ENCODE data around the gene LY6G6F.

LY6G6F gene

GRCh38 chr6:31706599-31706998 is at the start of gene LY6G6F:
Gene LY6G6F (plus strand): TSS chr6:31706866. CDS start chr6:31706907, 41 bp downstream.
- no peak for DNase-seq

DNA sequence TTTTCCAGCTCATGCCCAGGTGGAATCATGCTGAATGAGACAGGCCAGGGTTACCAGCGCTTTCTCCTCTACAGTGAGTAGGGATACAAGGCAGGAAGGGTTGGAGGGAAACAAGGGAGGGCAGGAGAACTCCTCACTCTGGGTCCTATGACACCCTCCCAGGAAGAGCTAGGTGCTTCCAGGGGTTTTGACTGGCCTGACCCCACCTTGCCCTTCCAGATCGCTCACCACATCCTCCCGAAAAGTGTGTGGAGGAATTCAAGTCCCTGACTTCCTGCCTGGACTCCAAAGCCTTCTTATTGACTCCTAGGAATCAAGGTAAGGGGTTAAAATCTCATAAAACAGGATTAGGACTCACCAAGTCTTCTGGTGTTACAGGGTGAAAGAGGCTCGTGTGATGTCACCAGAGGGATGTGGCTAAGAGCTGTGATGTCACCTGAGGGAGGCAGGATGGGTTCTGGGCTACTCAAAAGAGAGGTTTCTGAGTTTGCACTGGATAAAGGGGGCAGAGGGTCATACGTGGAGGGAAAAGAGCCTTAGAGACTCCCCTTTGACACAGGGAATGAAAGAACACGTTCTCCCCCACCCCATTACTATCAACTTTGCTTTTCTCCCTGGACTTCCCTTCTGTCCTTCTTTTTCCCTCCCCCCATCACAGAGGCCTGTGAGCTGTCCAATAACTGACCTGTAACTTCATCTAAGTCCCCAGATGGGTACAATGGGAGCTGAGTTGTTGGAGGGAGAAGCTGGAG is 49.1 kb upstream of the LY6G6F start:
- DNase-seq: no peak

DNA sequence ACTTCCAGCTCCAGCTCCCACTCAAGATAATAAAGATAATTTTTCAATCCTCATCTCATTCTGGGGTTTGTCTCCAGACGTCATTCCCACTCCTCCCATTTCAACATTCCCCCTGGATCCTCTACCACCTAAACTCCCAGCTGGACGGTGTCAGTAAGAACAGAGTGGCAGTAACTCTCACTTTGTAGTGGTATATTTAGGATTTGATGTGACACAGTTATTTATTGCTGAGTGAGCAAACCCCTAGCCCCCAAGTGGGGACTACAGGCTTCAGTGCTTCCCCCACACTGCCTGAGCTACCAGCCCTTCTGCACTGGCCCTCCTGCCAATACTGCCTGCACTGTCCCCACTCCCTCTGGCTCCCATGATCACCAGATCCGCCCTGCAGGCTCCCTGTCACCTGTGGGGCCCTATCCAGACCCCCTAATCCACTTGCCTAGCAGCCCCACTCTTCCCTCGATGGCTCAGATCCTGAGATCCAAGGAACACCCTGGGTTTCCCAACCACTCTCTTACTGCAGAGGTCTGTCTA is 48.4 kb upstream of the LY6G6F start:
- no peak for DNase-seq

DNA sequence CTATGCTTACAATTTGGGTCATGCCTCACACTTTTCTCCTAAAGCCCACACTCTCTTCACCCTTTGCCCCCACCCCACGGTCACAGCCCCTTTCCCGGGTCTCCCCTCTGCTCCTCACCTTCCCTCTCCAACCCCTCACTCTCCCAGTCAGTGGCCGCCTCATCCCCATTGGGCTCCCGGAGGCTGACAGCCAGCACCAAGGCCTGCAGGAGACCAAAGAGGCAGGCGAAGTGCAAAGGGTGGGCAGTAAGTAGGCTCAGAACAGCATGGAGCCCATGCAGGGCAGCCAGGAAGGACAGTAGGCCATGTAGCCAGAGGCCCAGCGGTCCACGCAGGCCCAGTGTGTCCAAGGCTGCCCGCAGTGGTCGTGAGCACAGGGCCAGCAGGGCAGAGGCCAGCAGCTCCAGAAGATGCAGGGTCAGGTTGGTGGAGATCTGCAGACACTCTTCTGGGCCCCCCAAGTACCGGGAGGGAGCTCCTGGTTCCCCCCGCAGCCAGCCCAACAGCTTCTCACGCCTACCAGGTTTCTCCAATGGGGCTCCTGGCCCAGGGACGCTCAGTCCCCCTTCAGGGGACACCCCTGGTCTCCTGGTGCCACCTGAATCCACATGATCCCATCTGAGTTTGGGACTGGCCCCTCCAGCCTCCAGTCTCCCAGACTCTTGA is 47.5 kb upstream of the LY6G6F start:
- no peak for DNase-seq

- DNase-seq: no peak
These were observed 46.9 kb upstream of the LY6G6F start for GRCh38 chr6:31659649-31660380.

DNA sequence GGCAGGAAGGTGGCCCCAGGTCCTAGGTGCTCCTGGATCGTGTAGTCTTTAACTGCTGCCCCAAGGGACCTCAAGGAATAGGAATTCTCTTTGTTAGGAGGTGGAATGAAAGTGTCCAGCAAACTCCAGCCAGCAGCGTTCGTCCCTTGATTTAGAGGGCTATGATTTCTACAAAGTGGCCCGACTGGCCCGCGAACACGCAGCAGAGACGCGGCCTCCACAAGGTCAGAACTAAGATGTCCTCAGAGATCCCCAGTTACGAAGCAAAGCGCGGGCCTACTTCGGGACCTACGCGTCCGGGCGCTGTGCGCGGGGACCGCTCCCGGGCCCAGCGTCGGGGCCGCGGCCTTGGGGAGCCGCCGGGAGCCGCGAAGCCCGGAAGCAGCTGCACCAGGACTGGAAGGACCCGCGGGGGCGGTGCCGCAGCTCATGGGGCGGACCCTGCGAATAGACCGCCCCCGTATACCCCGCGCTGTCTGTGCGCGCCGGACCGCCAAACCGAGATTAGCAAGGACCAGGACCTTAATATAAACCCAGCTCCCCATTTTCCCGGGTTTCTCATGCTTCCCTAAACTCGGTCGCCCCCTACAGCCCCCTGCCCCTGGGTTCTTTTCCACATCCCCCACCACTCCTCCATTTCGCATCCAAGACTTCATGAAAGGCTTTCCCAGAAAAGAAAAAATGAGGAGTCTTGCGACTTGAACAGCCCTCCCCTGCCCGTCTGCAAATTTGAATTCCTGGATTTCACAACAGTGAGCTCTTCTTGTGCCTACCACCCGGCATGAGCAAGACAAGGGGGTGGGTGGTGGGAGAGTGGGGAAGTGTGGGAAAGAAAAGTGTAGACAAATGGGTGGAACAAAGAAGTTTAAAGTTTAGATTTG is 46.0 kb upstream of the LY6G6F start, which contains the start of gene C6orf47:
TSS of gene C6orf47 (minus strand) at position 398 of the 881 bp plus-strand sequence. CDS start 831 bp downstream, outside the sequence.
- DNase-seq: peak; percentile 72

GRCh38 chr6:31661262-31662123 is 45.2 kb upstream of the LY6G6F start:
- no peak for DNase-seq

GRCh38 chr6:31662124-31662723 is 44.4 kb upstream of the LY6G6F start:
- no peak for DNase-seq

GRCh38 chr6:31663126-31663960 is 43.3 kb upstream of the LY6G6F start:
- no peak for DNase-seq

- DNase-seq: no peak
These were observed 42.5 kb upstream of the LY6G6F start for GRCh38 chr6:31663961-31664789.

GRCh38 chr6:31664790-31665500 is 41.7 kb upstream of the LY6G6F start, which contains the start of gene GPANK1:
Gene GPANK1 (minus strand): TSS chr6:31664997. CDS start chr6:31664478, 519 bp downstream.
- peak; percentile 88 for DNase-seq

- peak; percentile 96 for DNase-seq
These were observed 40.9 kb upstream of the LY6G6F start, which contains the start of gene CSNK2B for GRCh38 chr6:31665501-31666336. Gene CSNK2B (plus strand): TSS chr6:31666080. CDS start chr6:31666832, 752 bp downstream.

- DNase-seq: no peak
These were observed 40.2 kb upstream of the LY6G6F start for GRCh38 chr6:31666337-31666965.

- no peak for DNase-seq
These were observed 37.0 kb upstream of the LY6G6F start, which contains the start of gene LY6G5B for GRCh38 chr6:31669676-31670075. Gene LY6G5B (plus strand): TSS chr6:31669976. CDS start chr6:31670951, 975 bp downstream.

DNA sequence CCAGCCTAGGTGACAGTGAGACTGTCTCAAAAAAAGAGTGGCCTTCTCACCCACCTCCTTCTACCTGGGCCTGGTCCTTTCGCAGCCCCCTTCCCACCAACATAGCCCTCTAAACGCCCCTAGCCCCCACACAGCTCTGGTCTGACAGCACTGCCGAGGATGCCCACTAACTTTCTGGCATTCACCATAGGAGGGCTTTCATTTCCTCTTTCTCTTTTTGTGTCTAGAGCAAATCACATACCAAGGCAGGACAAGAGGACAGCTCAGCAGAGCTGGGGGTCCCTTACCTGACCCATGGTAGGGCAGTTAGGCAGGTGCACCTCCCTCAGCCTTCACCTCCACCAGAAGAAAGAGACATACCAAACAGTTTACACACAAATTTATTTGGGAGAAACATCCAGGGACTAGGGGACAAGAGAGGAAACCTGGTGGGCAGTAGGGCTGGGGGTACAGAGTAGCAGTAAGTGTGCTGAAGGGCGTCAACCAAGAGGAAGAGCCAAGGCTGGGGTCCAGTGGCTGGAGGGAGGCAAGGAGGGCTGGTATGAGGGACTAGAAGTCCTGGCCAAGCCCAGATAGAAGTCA is 30.3 kb upstream of the LY6G6F start:
- DNase-seq: no peak

GRCh38 chr6:31676904-31677303 is 29.8 kb upstream of the LY6G6F start:
- no peak for DNase-seq

Data from NCI-H1436 (cell line).